Muscle of back (tissue), 11 donors: ENCODE results near the gene HIPK1. TPM values are rescaled to one million over a fixed set of nuclear protein-coding genes. Genes with fewer than 3 reads are reported as not detected.
"Not testable (repeated sequence)": the region's sequence is repeated elsewhere in the genome, so short reads cannot be mapped to it uniquely, and the experiment has no call there.

Experiments used
- DNase-seq, 3 donors: peaks; one replicate each; pipeline versions ENCODE4 v3.0.0 to v3.0.0-alpha.2; 2013
- polyA plus RNA-seq, 10 donors: library from polyadenylated mRNA; unstranded; fragments of 120-200 nt; gene quantifications; one replicate each; pipeline ENCODE4 v1.2.1, GENCODE V29; 2013; ENCODE audit not compliant: insufficient read length in 10 of 10

Gene HIPK1
- polyA plus RNA-seq, 10 donors: 26.5 to 37.3 (median 30.9) TPM

DNA sequence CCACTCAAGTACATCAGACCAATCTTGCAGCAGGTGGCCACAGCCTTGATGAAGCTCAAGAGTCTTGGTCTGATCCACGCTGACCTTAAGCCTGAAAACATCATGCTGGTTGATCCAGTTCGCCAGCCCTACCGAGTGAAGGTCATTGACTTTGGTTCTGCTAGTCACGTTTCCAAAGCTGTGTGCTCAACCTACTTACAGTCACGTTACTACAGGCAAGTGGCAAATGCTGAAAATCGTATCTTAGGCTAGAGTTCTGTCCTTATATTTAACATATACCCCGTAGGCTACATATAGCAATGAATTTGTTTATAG lies 12.1 kb downstream of the HIPK1 start:
- DNase-seq: no peak

DNA sequence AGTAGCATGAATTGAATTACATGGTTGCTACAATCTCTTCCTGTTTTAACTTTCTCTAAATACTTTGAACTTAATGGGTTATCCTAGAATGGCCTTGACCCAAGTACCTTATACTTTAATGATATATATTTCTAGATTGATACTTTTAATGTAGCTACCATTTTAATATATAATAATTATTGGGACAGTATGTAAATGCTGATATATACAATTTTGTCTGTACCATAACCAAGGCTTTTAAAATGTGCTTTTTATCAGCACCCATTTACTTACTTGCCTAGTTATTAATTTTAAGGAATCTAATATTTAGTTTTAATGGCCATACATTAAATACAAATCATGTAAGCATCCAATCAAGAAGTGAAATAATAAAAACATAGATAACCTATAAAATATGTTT lies 13.4 kb downstream of the HIPK1 start:
- no peak for DNase-seq

- no peak for DNase-seq
Observed at GRCh38 chr1:113943028-113943811, 14.1 kb downstream of the HIPK1 start.

DNA sequence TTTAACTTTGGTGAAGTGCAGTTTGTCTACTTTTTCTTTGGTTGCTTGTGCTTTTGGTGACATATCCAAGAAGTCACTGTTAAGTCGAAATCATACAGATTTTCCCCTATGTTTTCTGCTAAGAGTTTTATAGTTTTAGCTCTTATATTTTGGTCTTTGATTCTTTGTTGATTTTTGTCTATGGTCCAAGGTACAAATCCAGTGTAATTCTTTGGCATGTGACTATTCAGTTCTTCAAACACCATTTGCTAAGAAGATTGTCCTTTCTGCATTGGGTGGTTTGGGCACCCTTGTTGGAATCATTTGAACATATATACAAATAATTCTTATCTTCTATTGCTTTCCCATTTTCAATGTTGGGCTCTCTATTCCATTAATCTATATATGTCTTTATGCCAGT lies 16.2 kb downstream of the HIPK1 start:
- no peak for DNase-seq

DNA sequence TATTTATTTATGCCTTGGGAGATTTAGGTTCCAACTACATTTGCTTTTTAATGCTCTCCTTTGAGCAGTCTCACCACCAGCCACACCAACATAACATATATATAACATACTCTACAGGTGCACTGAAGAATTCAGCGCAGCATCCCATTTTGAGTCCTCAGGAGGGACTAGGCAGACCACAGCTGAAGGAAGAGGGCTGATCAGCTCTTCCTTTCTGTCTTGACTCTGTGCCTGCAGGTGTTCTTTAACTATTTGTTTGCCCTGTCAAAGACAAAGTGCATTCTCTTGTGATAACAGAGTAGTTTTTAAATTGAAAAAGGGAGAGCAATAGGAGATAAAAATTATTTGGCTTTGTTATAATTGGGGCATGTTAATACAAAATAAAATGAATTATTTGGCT lies 17.0 kb downstream of the HIPK1 start:
- DNase-seq: no peak

DNA sequence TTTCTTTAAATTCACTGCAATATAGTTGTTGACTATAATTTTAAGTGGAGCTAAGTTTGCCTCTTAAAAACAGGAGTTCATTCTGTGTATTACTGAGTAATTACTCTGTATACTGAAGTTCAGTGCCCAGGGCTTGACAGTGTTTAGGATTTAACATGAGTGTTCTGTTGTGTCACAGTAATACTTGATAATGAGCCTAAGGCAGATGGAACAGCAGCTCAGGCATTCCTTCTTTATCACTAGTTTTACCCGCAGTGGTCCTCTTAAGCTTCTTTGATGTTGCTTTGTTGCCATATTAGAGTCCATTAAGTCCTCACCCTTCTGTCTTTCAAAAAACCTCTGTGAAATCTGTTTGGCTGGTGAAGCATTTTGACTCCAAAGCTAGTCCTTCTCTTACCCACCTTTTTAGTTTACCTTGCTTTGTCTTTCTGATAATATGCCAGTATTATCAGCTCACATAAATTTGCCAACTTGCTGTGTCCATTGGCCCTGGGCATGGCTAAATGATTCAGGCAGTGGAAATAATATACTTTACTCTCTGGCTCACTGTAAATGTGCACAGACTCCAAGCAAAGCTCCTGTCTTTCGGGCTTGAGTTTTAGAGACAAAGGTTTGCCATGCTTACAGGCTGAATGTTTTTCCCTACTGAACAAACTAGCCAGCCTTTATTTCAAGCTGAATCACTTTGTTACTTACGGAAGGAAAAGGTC lies 17.7 kb downstream of the HIPK1 start:
- no peak for DNase-seq

- DNase-seq: no peak
Observed at GRCh38 chr1:113947388-113948107, 18.4 kb downstream of the HIPK1 start.

DNA sequence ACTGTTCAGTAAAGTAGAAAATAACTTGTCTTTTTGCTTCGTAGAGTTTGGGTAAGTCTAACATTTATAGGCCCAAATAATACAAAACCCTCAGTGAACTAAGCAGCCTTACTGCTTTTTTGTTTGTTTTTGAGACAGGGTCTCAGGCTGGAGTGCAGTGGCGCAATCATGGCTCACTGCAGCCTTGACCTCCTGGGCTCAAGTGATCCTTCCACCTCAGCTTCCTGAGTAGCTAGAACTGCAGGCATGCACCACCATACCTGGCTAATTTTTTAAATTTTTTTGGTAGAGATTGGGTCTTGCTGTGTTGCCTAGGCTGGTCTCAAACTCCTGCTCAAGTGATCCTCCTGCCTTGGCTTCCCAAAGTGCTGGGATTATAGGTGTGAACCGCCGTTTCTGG lies 19.0 kb downstream of the HIPK1 start:
- not testable (repeated sequence) for DNase-seq

GRCh38 chr1:113949007-113949406 lies 19.9 kb downstream of the HIPK1 start:
- no peak for DNase-seq

GRCh38 chr1:113950908-113951307 lies 21.8 kb downstream of the HIPK1 start:
- no peak for DNase-seq

- DNase-seq: no peak
Observed at GRCh38 chr1:113951719-113952118, 22.6 kb downstream of the HIPK1 start.

- DNase-seq: no peak
Observed at GRCh38 chr1:113957984-113958383, 28.9 kb downstream of the HIPK1 start.

DNA sequence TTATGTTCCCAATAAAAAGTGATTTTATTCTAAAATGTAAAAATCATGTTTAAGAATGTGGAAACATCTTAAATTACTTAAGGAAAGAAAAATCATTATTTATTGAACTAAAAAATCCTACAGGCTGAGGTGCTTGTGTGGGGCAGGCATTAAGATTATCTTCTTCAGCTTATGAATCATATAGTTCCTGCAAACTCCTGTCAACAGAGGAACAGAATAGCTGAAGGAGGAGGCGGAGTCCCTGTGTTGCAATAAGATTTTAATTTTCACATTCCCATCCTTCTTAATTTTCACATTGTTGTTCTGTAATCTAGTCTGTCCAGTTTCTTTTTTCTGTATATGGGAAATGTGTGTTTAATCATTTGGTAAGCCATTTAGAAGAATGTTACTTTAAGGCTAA lies 29.6 kb downstream of the HIPK1 start:
- DNase-seq: no peak

GRCh38 chr1:113963281-113963906 lies 34.3 kb downstream of the HIPK1 start:
- DNase-seq: no peak

- DNase-seq: no peak
Observed at GRCh38 chr1:113965703-113966412, 36.7 kb downstream of the HIPK1 start.

DNA sequence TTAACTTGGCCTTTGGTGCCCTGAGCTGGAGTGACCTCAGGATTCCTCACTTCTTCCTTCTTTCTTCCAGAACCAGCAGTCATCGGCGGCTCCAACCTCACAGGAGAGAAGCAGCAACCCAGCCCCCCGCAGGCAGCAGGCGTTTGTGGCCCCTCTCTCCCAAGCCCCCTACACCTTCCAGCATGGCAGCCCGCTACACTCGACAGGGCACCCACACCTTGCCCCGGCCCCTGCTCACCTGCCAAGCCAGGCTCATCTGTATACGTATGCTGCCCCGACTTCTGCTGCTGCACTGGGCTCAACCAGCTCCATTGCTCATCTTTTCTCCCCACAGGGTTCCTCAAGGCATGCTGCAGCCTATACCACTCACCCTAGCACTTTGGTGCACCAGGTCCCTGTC lies 43.8 kb downstream of the HIPK1 start:
- DNase-seq: no peak

GRCh38 chr1:113975211-113975895 lies 46.2 kb downstream of the HIPK1 start:
- DNase-seq: no peak

- DNase-seq: peak in 2 of 3 donors; percentile 35 to 62
Observed at GRCh38 chr1:113976609-113977278, 47.6 kb downstream of the HIPK1 start.

DNA sequence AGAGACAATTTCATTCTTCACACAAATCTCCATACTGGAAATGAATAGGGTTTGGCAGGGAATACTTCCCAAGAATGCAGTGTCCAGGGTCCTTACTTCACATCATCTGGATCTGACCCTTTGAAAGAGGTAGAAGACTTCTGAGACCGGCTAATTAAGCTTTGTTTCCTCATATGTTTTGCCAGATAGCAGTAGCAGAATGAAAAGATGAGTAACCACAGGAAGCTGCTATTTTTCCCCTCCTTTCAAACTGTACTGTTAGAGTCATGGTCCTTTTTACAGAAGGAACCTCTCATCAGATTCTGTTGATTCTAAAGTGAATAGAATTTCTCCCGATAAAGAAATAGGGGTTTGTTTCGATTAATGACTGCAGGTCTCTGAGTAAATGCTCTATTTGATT lies 48.8 kb downstream of the HIPK1 start:
- no peak for DNase-seq

DNA sequence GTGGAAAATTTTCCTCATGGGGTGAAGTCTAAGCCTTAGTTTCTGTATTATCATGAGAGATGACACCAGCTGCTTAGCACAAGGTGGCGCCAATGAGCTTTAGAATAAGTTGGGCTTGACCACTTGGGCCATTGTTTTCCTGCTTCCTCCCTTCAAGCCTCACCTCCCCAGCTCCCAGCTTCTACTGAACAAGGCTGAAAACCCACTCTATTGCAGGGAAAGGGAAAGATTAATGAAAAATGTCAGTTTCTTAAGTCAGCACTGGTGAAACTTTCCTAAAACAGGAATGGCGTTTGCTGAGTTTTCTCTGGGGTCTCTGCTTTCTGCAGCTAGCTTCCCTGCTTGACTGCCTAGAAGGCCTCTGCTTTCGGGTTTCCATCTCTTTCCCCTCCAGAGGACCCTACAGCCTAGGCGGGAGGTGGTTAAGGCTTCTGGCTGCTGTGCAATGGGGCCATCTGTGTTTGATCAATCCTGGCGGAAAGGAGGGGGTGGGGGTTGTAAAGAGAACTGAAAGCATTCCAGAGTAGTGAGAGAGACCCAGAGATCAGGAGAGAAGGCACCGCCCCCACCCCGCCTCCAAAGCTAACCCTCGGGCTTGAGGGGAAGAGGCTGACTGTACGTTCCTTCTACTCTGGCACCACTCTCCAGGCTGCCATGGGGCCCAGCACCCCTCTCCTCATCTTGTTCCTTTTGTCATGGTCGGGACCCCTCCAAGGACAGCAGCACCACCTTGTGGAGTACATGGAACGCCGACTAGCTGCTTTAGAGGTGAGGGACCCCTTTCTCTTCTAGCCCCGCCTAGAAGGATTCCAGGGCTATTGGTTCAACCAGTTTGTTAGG lies 50.0 kb downstream of the HIPK1 start, which contains the start of gene OLFML3:
Gene OLFML3 (plus strand): TSS at position 612 of the 840 bp plus-strand sequence. CDS start 43 bp downstream, at position 655.
- DNase-seq: peak; percentile 93 to 98 (median 97)
